Measurements from ENCODE around the gene NF2.

The NF2 gene

GRCh38 chr22:29726512-29727130 lies 123.2 kb downstream of the NF2 start:
- DNase-seq = no peak

- DNase-seq = no peak
Measured at GRCh38 chr22:29727131-29727523, 123.7 kb downstream of the NF2 start.

- no peak for DNase-seq
Measured at GRCh38 chr22:29729161-29729560, 125.7 kb downstream of the NF2 start.

- DNase-seq = no peak
Measured at GRCh38 chr22:29731058-29731850, 127.8 kb downstream of the NF2 start.

- no peak for DNase-seq
Measured at GRCh38 chr22:29732883-29733282, 129.4 kb downstream of the NF2 start.

GRCh38 chr22:29733362-29734201 lies 130.1 kb downstream of the NF2 start:
- DNase-seq = no peak

- no peak for DNase-seq
Measured at GRCh38 chr22:29734406-29734805, 131.0 kb downstream of the NF2 start.

- no peak for DNase-seq
Measured at GRCh38 chr22:29734838-29735237, 131.4 kb downstream of the NF2 start.

- no peak for DNase-seq
Measured at GRCh38 chr22:29735416-29735815, 132.0 kb downstream of the NF2 start.

- no peak for DNase-seq
Measured at GRCh38 chr22:29737251-29738117, 134.1 kb downstream of the NF2 start.

GRCh38 chr22:29738118-29738815 lies 134.8 kb downstream of the NF2 start:
- DNase-seq = no peak

GRCh38 chr22:29739346-29739875 lies 136.0 kb downstream of the NF2 start:
- no peak for DNase-seq

- no peak for DNase-seq
Measured at GRCh38 chr22:29740216-29740615, 136.8 kb downstream of the NF2 start.

- DNase-seq = no peak
Measured at GRCh38 chr22:29741926-29742325, 138.5 kb downstream of the NF2 start.

GRCh38 chr22:29742326-29742725 lies 138.9 kb downstream of the NF2 start:
- DNase-seq = no peak

GRCh38 chr22:29744902-29745301 lies 141.5 kb downstream of the NF2 start:
- DNase-seq = no peak

GRCh38 chr22:29747832-29748231 lies 144.4 kb downstream of the NF2 start:
- DNase-seq = no peak
